SK-N-SH (cell line): ENCODE data around the gene SAMM50. TPM values are rescaled to one million over a fixed set of nuclear protein-coding genes. Genes with fewer than 3 reads are reported as not detected.

Experiments
- CTCF ChIA-PET: fragments of 300-600, 350-600 bp; formaldehyde crosslinking; extraction: SDS; loops from one replicate; lab custom pipeline; 2021; lab: Yijun Ruan, JAX
- POLR2A ChIA-PET: fragments of 350-600 bp; sonication (Branson Sonifier 250); formaldehyde crosslinking; extraction: SDS; loops from one replicate; lab custom pipeline; 2020; ENCODE audit warnings: antibody characterized with exemption, inconsistent platforms; lab: Yijun Ruan, JAX
- DNase-seq: peaks from one replicate; pipeline ENCODE4 v3.0.0; 2012
- H2AFZ ChIP-seq: fragments of 200-600 bp; sonication (generic); 2 replicates; pipeline ENCODE4 v1.8.1; 2016; ENCODE audit warnings: antibody characterized with exemption, mild to moderate bottlenecking, low read depth
- H3F3A ChIP-seq: fragments of 200-600 bp; sonication (generic); replicated peaks from 2 replicates; pipeline ENCODE3; 2016; ENCODE audit warnings: antibody characterized with exemption, mild to moderate bottlenecking; ENCODE audit not compliant: insufficient read depth
- H3K27ac ChIP-seq, 2 experiments: fragments of 200-500 bp in 1 of 2; fragments of 200-600 bp in 1 of 2; sonication (Bioruptor generic) in 1 of 2; sonication (generic), shearing (Covaris generic) in 1 of 2; 2 replicates each; pipeline versions ENCODE4 v1.5.1 to v1.6.1; 2014 to 2016; ENCODE audit warnings: low read depth in 2 of 2, inconsistent platforms in 1 of 2, low read length in 1 of 2, mild to moderate bottlenecking in 1 of 2, mixed read lengths in 1 of 2
- H3K27me3 ChIP-seq: fragments of 200-600 bp; sonication (generic), shearing (Covaris generic); 2 replicates; pipeline ENCODE4 v1.6.1; 2016; ENCODE audit warnings: mixed run types; ENCODE audit not compliant: insufficient read depth
- H3K36me3 ChIP-seq, 2 experiments: fragments of 200-500 bp in 1 of 2; fragments of 200-600 bp in 1 of 2; sonication (Bioruptor generic) in 1 of 2; sonication (generic) in 1 of 2; replicated peaks in 1 of 2; 2 replicates each; pipeline versions ENCODE3 to v1.5.1; 2014 to 2016; ENCODE audit warnings: low read length in 1 of 2, mild to moderate bottlenecking in 1 of 2; ENCODE audit not compliant: insufficient read depth in 2 of 2, control insufficient read depth in 1 of 2
- H3K4me1 ChIP-seq, 2 experiments: fragments of 200-500 bp in 1 of 2; fragments of 200-600 bp in 1 of 2; sonication (Bioruptor generic) in 1 of 2; sonication (generic), shearing (Covaris generic) in 1 of 2; 2 replicates each; pipeline versions ENCODE4 v1.5.1 to v1.6.1; 2014 to 2016; ENCODE audit warnings: low read depth in 1 of 2, low read length in 1 of 2, mixed run types in 1 of 2; ENCODE audit not compliant: insufficient read depth in 2 of 2, control insufficient read depth in 1 of 2
- H3K4me2 ChIP-seq: fragments of 200-600 bp; sonication (generic), shearing (Covaris generic); 2 replicates; pipeline ENCODE4 v1.6.1; 2017; ENCODE audit warnings: mixed run types
- H3K4me3 ChIP-seq, 2 experiments: fragments of 200-500 bp in 1 of 2; fragments of 200-600 bp in 1 of 2; sonication (Bioruptor generic) in 1 of 2; sonication (generic), shearing (Covaris generic) in 1 of 2; 2 replicates each; pipeline versions ENCODE4 v1.5.1 to v1.8.1; 2014 to 2016; ENCODE audit warnings: low read depth in 2 of 2, inconsistent platforms in 1 of 2, low read length in 1 of 2, mild to moderate bottlenecking in 1 of 2, mixed read lengths in 1 of 2, moderate library complexity in 1 of 2
- H3K79me2 ChIP-seq: fragments of 200-600 bp; sonication (generic); 2 replicates; pipeline ENCODE4 v1.8.1; 2017; ENCODE audit warnings: mild to moderate bottlenecking; ENCODE audit not compliant: insufficient read depth
- H3K9ac ChIP-seq: fragments of 200-600 bp; sonication (generic); 2 replicates; pipeline ENCODE4 v1.6.1; 2017; ENCODE audit warnings: mixed run types
- H3K9me2 ChIP-seq: fragments of 200-600 bp; sonication (generic); 2 replicates; pipeline ENCODE4 v1.6.1; 2017; ENCODE audit warnings: mixed run types
- H3K9me3 ChIP-seq: fragments of 200-600 bp; sonication (generic); 2 replicates; pipeline ENCODE4 v1.6.1; 2017; ENCODE audit warnings: mixed run types, mild to moderate bottlenecking, moderate library complexity
- H4K20me1 ChIP-seq: fragments of 200-600 bp; sonication (generic); 2 replicates; pipeline ENCODE4 v1.6.1; 2017; ENCODE audit warnings: mild to moderate bottlenecking, mixed run types; ENCODE audit not compliant: insufficient read depth
- ELF1 ChIP-seq: IDR thresholded peaks from 2 replicates; pipeline ENCODE4 v1.4.0; 2012
- EZH2phosphoT487 ChIP-seq: fragments of 200-600 bp; sonication (generic); IDR thresholded peaks from 2 replicates; pipeline ENCODE4 v1.6.1; 2017; ENCODE audit warnings: low read depth, mixed run types, mild to moderate bottlenecking, antibody characterized with exemption, moderate library complexity, borderline replicate concordance
- FOXJ3 ChIP-seq: sonication (generic); formaldehyde crosslinking; IDR thresholded peaks from 2 replicates; pipeline ENCODE4 v1.5.1; 2020; ENCODE audit warnings: mild to moderate bottlenecking, missing genetic modification reagents
- MEF2A ChIP-seq: IDR thresholded peaks from 2 replicates; pipeline ENCODE4 v1.4.0; 2012; ENCODE audit warnings: low read depth, borderline replicate concordance
- MXI1 ChIP-seq: IDR thresholded peaks from 2 replicates; pipeline ENCODE4 v1.6.1; 2012; ENCODE audit warnings: mild to moderate bottlenecking, low read depth, low read length, improper control_type of control experiment
- PBX3 ChIP-seq: IDR thresholded peaks from 2 replicates; pipeline ENCODE4; 2012
- POLR2AphosphoS5 ChIP-seq: IDR thresholded peaks from 2 replicates; pipeline ENCODE4 v1.6.1; 2012; ENCODE audit warnings: low read depth, low read length
- RAD21 ChIP-seq: IDR thresholded peaks from 2 replicates; pipeline ENCODE4 v1.6.1; 2012; ENCODE audit warnings: mild to moderate bottlenecking, low read length
- RCOR1 ChIP-seq: fragments of 150-350 bp; IDR thresholded peaks from 2 replicates; pipeline ENCODE4 v1.6.1; 2017; ENCODE audit warnings: antibody characterized with exemption, low read length
- REST ChIP-seq: IDR thresholded peaks from 2 replicates; pipeline ENCODE4 v1.6.1; 2012; ENCODE audit warnings: mild to moderate bottlenecking, low read depth, low read length, moderate library complexity
- RFX5 ChIP-seq: IDR thresholded peaks from 2 replicates; pipeline ENCODE4 v1.6.1; 2012; ENCODE audit warnings: mild to moderate bottlenecking, improper control_type of control experiment, low read length
- RXRA ChIP-seq: IDR thresholded peaks from 2 replicates; pipeline ENCODE4 v1.4.0; 2012; ENCODE audit warnings: low read depth, mild to moderate bottlenecking, borderline replicate concordance
- TAF1 ChIP-seq: IDR thresholded peaks from 2 replicates; pipeline ENCODE4 v1.6.1; 2012; ENCODE audit warnings: low read depth, mild to moderate bottlenecking, low read length, moderate library complexity, borderline replicate concordance
- TCF12 ChIP-seq: IDR thresholded peaks from 2 replicates; pipeline ENCODE4 v1.4.0; 2012
- USF2 ChIP-seq: fragments of 150-350 bp; IDR thresholded peaks from 2 replicates; pipeline ENCODE4 v1.6.1; 2017; ENCODE audit warnings: antibody characterized with exemption, low read length, low read depth, borderline replicate concordance
- WGBS: methylation state at CpG from one replicate; pipeline ENCODE4 v1.1.6; 2017; ENCODE audit warnings: low lambda C conversion rate; 5-methylcytosine and 5-hydroxymethylcytosine counted together
- polyA plus RNA-seq, 3 experiments: library from polyadenylated mRNA; depleted of rRNA; stranded (reverse); fragments of >200 nt; gene quantifications; 2 replicates each; pipeline ENCODE4 v1.2.3, GENCODE V29; 2012
- TF ChIP-seq, protein P1 (sequence below): IDR thresholded peaks from 2 replicates; pipeline ENCODE4 v1.4.0; 2012; ENCODE audit warnings: low read depth
- TF ChIP-seq, protein P2 (sequence below): IDR thresholded peaks from 2 replicates; pipeline ENCODE4 v1.4.0; 2012; ENCODE audit warnings: low read depth, borderline replicate concordance

The SAMM50 gene
- polyA plus RNA-seq, 1 of the 3 experiments (the other 2 are of a cell fraction): 49.6 TPM

DNA sequence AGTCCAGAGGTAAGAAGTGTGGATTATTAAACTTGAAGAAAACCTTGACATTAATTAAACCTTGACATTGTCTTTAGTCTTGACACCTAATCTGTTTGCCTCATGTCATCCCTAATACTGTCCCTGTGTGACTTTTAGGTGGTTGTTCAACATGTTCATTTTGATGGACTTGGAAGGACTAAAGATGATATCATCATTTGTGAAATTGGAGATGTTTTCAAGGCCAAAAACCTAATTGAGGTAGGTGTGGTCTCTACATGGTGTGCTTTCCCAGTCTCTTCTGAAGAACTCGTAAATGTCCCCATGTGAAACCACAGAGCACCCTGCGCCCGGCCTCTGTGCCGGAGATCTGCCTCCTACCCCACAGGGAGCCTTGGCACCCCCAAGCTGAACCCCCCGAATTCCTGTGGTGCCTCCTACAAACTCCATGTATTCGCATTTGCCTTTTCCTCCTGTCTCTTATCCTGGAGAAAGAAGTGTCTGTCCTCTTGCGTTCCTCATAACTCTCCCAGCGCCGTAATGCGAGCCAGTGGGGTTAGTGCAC, 9.1 kb downstream of the SAMM50 start:
- Histone ChIP-seq H3K4me3 (no peak overlapping the region), H3K27ac (no peak overlapping the region), H2AFZ (no peak overlapping the region), H3K9me3 (no peaks in the 10 kb centered on the region), H3K4me2 (no peak overlapping the region), H3K4me1 (no peaks in the 10 kb centered on the region), H3K79me2 (peaks cover 30% of the 10 kb centered on the region), H3K9ac (no peak overlapping the region), H3K9me2 (no peaks in the 10 kb centered on the region), H4K20me1 (peaks cover 12% of the 10 kb centered on the region; the same call in 1 of the 2 replicates), H3F3A (no peaks in the 10 kb centered on the region), H3K36me3 (peaks cover 35 to 40% of the 10 kb centered on the region in 2 experiments), H3K27me3 (no peaks in the 10 kb centered on the region)
- 92% methylated on average over 10 of the region's 10 CpGs for WGBS
- TF ChIP-seq REST (no peak), USF2 (no peak), TCF12 (no peak), ELF1 (no peak), MEF2A (no peak), RAD21 (no peak), RFX5 (no peak), PBX3 (no peak), RXRA (no peak), MXI1 (no peak), RCOR1 (no peak), POLR2AphosphoS5 (no peak), FOXJ3 (no peak), EZH2phosphoT487 (no peak), TAF1 (no peak)
- TF ChIP-seq, protein P1, sequence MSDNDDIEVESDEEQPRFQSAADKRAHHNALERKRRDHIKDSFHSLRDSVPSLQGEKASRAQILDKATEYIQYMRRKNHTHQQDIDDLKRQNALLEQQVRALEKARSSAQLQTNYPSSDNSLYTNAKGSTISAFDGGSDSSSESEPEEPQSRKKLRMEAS: no peak
- TF ChIP-seq, protein P2, sequence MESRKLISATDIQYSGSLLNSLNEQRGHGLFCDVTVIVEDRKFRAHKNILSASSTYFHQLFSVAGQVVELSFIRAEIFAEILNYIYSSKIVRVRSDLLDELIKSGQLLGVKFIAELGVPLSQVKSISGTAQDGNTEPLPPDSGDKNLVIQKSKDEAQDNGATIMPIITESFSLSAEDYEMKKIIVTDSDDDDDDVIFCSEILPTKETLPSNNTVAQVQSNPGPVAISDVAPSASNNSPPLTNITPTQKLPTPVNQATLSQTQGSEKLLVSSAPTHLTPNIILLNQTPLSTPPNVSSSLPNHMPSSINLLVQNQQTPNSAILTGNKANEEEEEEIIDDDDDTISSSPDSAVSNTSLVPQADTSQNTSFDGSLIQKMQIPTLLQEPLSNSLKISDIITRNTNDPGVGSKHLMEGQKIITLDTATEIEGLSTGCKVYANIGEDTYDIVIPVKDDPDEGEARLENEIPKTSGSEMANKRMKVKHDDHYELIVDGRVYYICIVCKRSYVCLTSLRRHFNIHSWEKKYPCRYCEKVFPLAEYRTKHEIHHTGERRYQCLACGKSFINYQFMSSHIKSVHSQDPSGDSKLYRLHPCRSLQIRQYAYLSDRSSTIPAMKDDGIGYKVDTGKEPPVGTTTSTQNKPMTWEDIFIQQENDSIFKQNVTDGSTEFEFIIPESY: no peak
- DNase-seq: no peak
- CTCF ChIA-PET: interaction anchor here (1.5 kb wide), 1 partner anchor 29 kb away, joined by 3 read pairs; no protein-coding TSS in a partner anchor
- POLR2A ChIA-PET: no interaction called here
